Hepatocyte (in vitro differentiated cells): ENCODE results near the gene ENOX1.

Experiments used
- EZH2 ChIP-seq: fragments of 200-600 bp; sonication (generic); IDR thresholded peaks from 2 replicates; pipeline ENCODE4 v1.6.1; 2016; ENCODE audit warnings: antibody characterized with exemption, mild to moderate bottlenecking, borderline replicate concordance
- EZH2phosphoT487 ChIP-seq: fragments of 200-600 bp; sonication (generic); IDR thresholded peaks from one replicate; pipeline ENCODE4 v1.6.1; 2018; ENCODE audit warnings: antibody characterized with exemption, mild to moderate bottlenecking, low read depth, moderate library complexity; ENCODE audit not compliant: unreplicated experiment, severe bottlenecking
- TF ChIP-seq, protein P1 (sequence below): fragments of 200-600 bp; sonication (generic); IDR thresholded peaks from 2 replicates; pipeline ENCODE4 v1.5.1; 2016; ENCODE audit warnings: antibody characterized with exemption, mild to moderate bottlenecking; ENCODE audit not compliant: poor library complexity

- TF ChIP-seq, protein P1, sequence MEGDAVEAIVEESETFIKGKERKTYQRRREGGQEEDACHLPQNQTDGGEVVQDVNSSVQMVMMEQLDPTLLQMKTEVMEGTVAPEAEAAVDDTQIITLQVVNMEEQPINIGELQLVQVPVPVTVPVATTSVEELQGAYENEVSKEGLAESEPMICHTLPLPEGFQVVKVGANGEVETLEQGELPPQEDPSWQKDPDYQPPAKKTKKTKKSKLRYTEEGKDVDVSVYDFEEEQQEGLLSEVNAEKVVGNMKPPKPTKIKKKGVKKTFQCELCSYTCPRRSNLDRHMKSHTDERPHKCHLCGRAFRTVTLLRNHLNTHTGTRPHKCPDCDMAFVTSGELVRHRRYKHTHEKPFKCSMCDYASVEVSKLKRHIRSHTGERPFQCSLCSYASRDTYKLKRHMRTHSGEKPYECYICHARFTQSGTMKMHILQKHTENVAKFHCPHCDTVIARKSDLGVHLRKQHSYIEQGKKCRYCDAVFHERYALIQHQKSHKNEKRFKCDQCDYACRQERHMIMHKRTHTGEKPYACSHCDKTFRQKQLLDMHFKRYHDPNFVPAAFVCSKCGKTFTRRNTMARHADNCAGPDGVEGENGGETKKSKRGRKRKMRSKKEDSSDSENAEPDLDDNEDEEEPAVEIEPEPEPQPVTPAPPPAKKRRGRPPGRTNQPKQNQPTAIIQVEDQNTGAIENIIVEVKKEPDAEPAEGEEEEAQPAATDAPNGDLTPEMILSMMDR: no peak
- TF ChIP-seq EZH2: no peak
- no peak for TF ChIP-seq EZH2phosphoT487
Observed at GRCh38 chr13:43301346-43301969, 485.3 kb downstream of the ENOX1 start.
